Calu3 (cell line): Measurements from ENCODE around the gene MAP2. TPM values are rescaled to one million over a fixed set of nuclear protein-coding genes. Genes with fewer than 3 reads are reported as not detected.

Experiments
- BruUV-seq: library from RNA; stranded (reverse); fragments of 400-500 nt; replicated peaks from 2 replicates; lab custom pipeline; 2021; lab: Mats Ljungman, UMichigan
- CTCF ChIA-PET: fragments of 300-600 bp; sonication (Branson Sonifier 250); formaldehyde crosslinking; loops from one replicate; lab custom pipeline; 2022; ENCODE audit warnings: antibody characterized with exemption; lab: Charles Lee
- DNase-seq: peaks from one replicate; pipeline ENCODE4 v3.0.0; 2022
- H3K27ac Mint-ChIP-seq: one replicate; pipeline ENCODE4 v1.8.0; 2022; ENCODE audit warnings: mixed read lengths; ENCODE audit not compliant: unreplicated experiment
- H3K27me3 Mint-ChIP-seq: one replicate; pipeline ENCODE4 v1.8.0; 2022; ENCODE audit warnings: mixed read lengths; ENCODE audit not compliant: unreplicated experiment
- H3K36me3 Mint-ChIP-seq: one replicate; pipeline ENCODE4 v1.8.0; 2022; ENCODE audit warnings: mild to moderate bottlenecking, moderate library complexity, mixed read lengths; ENCODE audit not compliant: insufficient read depth, unreplicated experiment
- H3K4me1 Mint-ChIP-seq: one replicate; pipeline ENCODE4 v1.8.0; 2022; ENCODE audit warnings: mild to moderate bottlenecking, low read depth, mixed read lengths; ENCODE audit not compliant: unreplicated experiment
- H3K4me3 Mint-ChIP-seq: one replicate; pipeline ENCODE4 v1.8.0; 2022; ENCODE audit warnings: mild to moderate bottlenecking, low read depth, moderate library complexity, mixed read lengths; ENCODE audit not compliant: unreplicated experiment
- H3K9me3 Mint-ChIP-seq: one replicate; pipeline ENCODE4 v1.8.0; 2022; ENCODE audit warnings: low read depth, mixed read lengths; ENCODE audit not compliant: unreplicated experiment
- CTCF ChIP-seq: fragments of 200-600 bp; IDR thresholded peaks from one replicate; pipeline ENCODE4 v1.8.0; 2022; ENCODE audit warnings: antibody characterized with exemption; ENCODE audit not compliant: unreplicated experiment
- intact Hi-C: fragments of 100-400 bp; cut with micrococcal nuclease; formaldehyde crosslinking; loops from one replicate; pipeline ENCODE4 v1.10.0; 2022; ENCODE audit not compliant: unreplicated experiment
- total RNA-seq: library from RNA; stranded (reverse); gene quantifications from 2 replicates; pipeline ENCODE4 v1.2.3, GENCODE V29; 2022

The MAP2 gene
- total RNA-seq, 1 experiment from 2014 or later = 11.2 TPM

- H3K4me1 Mint-ChIP-seq = peaks cover 10% of the 10 kb centered on the region
- no peak for DNase-seq
- H3K9me3 Mint-ChIP-seq = peaks cover 7% of the 10 kb centered on the region
- no peaks in the 10 kb centered on the region for H3K27me3 Mint-ChIP-seq
- H3K27ac Mint-ChIP-seq = no peak overlapping the region
- intact Hi-C loops = no loop called here
- H3K36me3 Mint-ChIP-seq = no peaks in the 10 kb centered on the region
- BruUV-seq = no TSS peak
- no peak overlapping the region for H3K4me3 Mint-ChIP-seq
- no peak for TF ChIP-seq CTCF
- CTCF ChIA-PET = no interaction called here
Observed at GRCh38 chr2:209613649-209614305, 189.9 kb downstream of the MAP2 start.

GRCh38 chr2:209614690-209615369, 191.0 kb downstream of the MAP2 start:
- Mint-ChIP-seq H3K27me3 (no peaks in the 10 kb centered on the region), H3K4me1 (peaks cover 16% of the 10 kb centered on the region), H3K36me3 (no peaks in the 10 kb centered on the region), H3K4me3 (no peak overlapping the region), H3K9me3 (peaks cover 7% of the 10 kb centered on the region), H3K27ac (no peak overlapping the region)
- intact Hi-C loops = no loop called here
- CTCF ChIA-PET = no interaction called here
- TF ChIP-seq CTCF = no peak
- BruUV-seq = no TSS peak
- no peak for DNase-seq

GRCh38 chr2:209619782-209620181, 195.9 kb downstream of the MAP2 start:
- H3K27ac Mint-ChIP-seq = no peak overlapping the region
- intact Hi-C loops = no loop called here
- H3K36me3 Mint-ChIP-seq = no peaks in the 10 kb centered on the region
- peaks cover 7% of the 10 kb centered on the region for H3K9me3 Mint-ChIP-seq
- H3K27me3 Mint-ChIP-seq = no peaks in the 10 kb centered on the region
- no peak for TF ChIP-seq CTCF
- DNase-seq = no peak
- CTCF ChIA-PET = interaction anchor here (0.9 kb wide), 1 partner anchor 341 kb away, joined by 3 read pairs; no protein-coding TSS in a partner anchor
- H3K4me1 Mint-ChIP-seq = peaks cover 33% of the 10 kb centered on the region
- H3K4me3 Mint-ChIP-seq = no peak overlapping the region
- BruUV-seq = no TSS peak

- no peak for TF ChIP-seq CTCF
- Mint-ChIP-seq H3K9me3 (no peaks in the 10 kb centered on the region), H3K27me3 (no peaks in the 10 kb centered on the region), H3K27ac (no peak overlapping the region), H3K4me3 (no peak overlapping the region), H3K4me1 (peaks cover 25% of the 10 kb centered on the region), H3K36me3 (no peaks in the 10 kb centered on the region)
- intact Hi-C loops = no loop called here
- CTCF ChIA-PET = interaction anchor here (0.6 to 1.1 kb wide), 4 partner anchors 11 to 297 kb away, joined by 3 to 4 read pairs (median 3); no protein-coding TSS in a partner anchor
- peak; percentile 24 for DNase-seq
- BruUV-seq = no TSS peak
Observed at GRCh38 chr2:209624192-209624938, 200.5 kb downstream of the MAP2 start.
